Trophoblast cell (in vitro differentiated cells and primary cell): Measurements from ENCODE around the gene CRYL1.

Experiments
- DNase-seq, 2 donors: peaks; one replicate each; pipeline ENCODE4 v3.0.0-alpha.2; 2016
- H2AFZ ChIP-seq: 2 replicates; pipeline ENCODE4 v1.6.1; 2013; ENCODE audit warnings: low read length, moderate library complexity, mild to moderate bottlenecking; ENCODE audit not compliant: insufficient read depth, poor library complexity
- H2AK5ac ChIP-seq: 2 replicates; pipeline ENCODE4 v1.6.1; 2013; ENCODE audit warnings: mild to moderate bottlenecking, low read length
- H2BK120ac ChIP-seq: 2 replicates; pipeline ENCODE4 v1.6.1; 2013; ENCODE audit warnings: low read length, mild to moderate bottlenecking, moderate library complexity; ENCODE audit not compliant: insufficient read depth, poor library complexity
- H2BK12ac ChIP-seq: 2 replicates; pipeline ENCODE4 v1.6.1; 2013; ENCODE audit warnings: mild to moderate bottlenecking, low read length, moderate library complexity
- H2BK5ac ChIP-seq: 2 replicates; pipeline ENCODE4 v1.6.1; 2013; ENCODE audit warnings: low read length, low read depth, moderate library complexity, mild to moderate bottlenecking; ENCODE audit not compliant: poor library complexity
- H3K14ac ChIP-seq: 2 replicates; pipeline ENCODE4 v1.6.1; 2013; ENCODE audit warnings: mild to moderate bottlenecking, low read length
- H3K18ac ChIP-seq: 2 replicates; pipeline ENCODE4 v1.6.1; 2013; ENCODE audit warnings: mild to moderate bottlenecking, low read length
- H3K23ac ChIP-seq: 2 replicates; pipeline ENCODE4 v1.6.1; 2013; ENCODE audit warnings: low read length
- H3K27ac ChIP-seq: 2 replicates; pipeline ENCODE4 v1.5.1; 2013; ENCODE audit warnings: low read depth, mild to moderate bottlenecking, inconsistent platforms, low read length, moderate library complexity
- H3K27me3 ChIP-seq: 2 replicates; pipeline ENCODE4 v1.6.1; 2013; ENCODE audit warnings: inconsistent platforms, mild to moderate bottlenecking, low read length, moderate library complexity; ENCODE audit not compliant: insufficient read depth
- H3K36me3 ChIP-seq, 2 experiments: 1 replicate in 1 of 2; 2 replicates in 1 of 2; pipeline ENCODE4 v1.6.1; 2013; ENCODE audit warnings: low read length in 2 of 2, mild to moderate bottlenecking in 2 of 2, moderate library complexity in 1 of 2; ENCODE audit not compliant: insufficient read depth in 2 of 2, control insufficient read depth in 1 of 2
- H3K4ac ChIP-seq: 2 replicates; pipeline ENCODE4 v1.6.1; 2013; ENCODE audit warnings: low read depth, mild to moderate bottlenecking, low read length, moderate library complexity
- H3K4me1 ChIP-seq, 2 experiments: 1 replicate in 1 of 2; 2 replicates in 1 of 2; pipeline ENCODE4 v1.6.1; 2013; ENCODE audit warnings: low read length in 2 of 2, mild to moderate bottlenecking in 2 of 2, moderate library complexity in 1 of 2; ENCODE audit not compliant: insufficient read depth in 2 of 2, control insufficient read depth in 1 of 2
- H3K4me2 ChIP-seq: 2 replicates; pipeline ENCODE4 v1.6.1; 2013; ENCODE audit warnings: inconsistent platforms, mild to moderate bottlenecking, low read length, moderate library complexity
- H3K4me3 ChIP-seq: 2 replicates; pipeline ENCODE4 v1.5.1; 2013; ENCODE audit warnings: mild to moderate bottlenecking, low read depth, low read length, inconsistent platforms
- H3K79me1 ChIP-seq: one replicate; pipeline ENCODE4 v1.6.1; 2013; ENCODE audit warnings: low read length
- H3K79me2 ChIP-seq: 2 replicates; pipeline ENCODE4 v1.6.1; 2013; ENCODE audit warnings: low read length, mild to moderate bottlenecking; ENCODE audit not compliant: control insufficient read depth, insufficient read depth, poor library complexity
- H3K9ac ChIP-seq: 2 replicates; pipeline ENCODE4 v1.6.1; 2013; ENCODE audit warnings: mild to moderate bottlenecking, low read length
- H3K9me3 ChIP-seq: 2 replicates; pipeline ENCODE4 v1.6.1; 2013; ENCODE audit warnings: low read depth, mild to moderate bottlenecking, control low read depth, inconsistent platforms, low read length; ENCODE audit not compliant: insufficient read depth
- H4K12ac ChIP-seq: 2 replicates; pipeline ENCODE4 v1.6.1; 2013; ENCODE audit warnings: low read depth, mild to moderate bottlenecking, low read length, moderate library complexity
- H4K8ac ChIP-seq: 2 replicates; pipeline ENCODE4 v1.6.1; 2013; ENCODE audit warnings: low read depth, mild to moderate bottlenecking, low read length, moderate library complexity
- H4K91ac ChIP-seq: one replicate; pipeline ENCODE4 v1.6.1; 2013; ENCODE audit warnings: low read depth, mild to moderate bottlenecking, low read length, moderate library complexity
- WGBS: extraction: QIAGEN DNeasy Blood & Tissue Kit; methylation state at CpG from one replicate; pipeline ENCODE4 v1.1.7; 2013; ENCODE audit warnings: missing lambda C conversion rate; ENCODE audit not compliant: insufficient read length, insufficient coverage; ENCODE audit errors: extremely low coverage; 5-methylcytosine and 5-hydroxymethylcytosine counted together

The CRYL1 gene

GRCh38 chr13:20570517-20570916 is 44.9 kb upstream of the CRYL1 start:
- Histone ChIP-seq H4K91ac (no peak overlapping the region), H4K12ac (no peak overlapping the region), H3K23ac (no peak overlapping the region), H2BK5ac (no peak overlapping the region), H3K4ac (no peak overlapping the region), H2AK5ac (no peak overlapping the region), H3K4me3 (no peak overlapping the region), H4K8ac (no peak overlapping the region), H3K79me1 (peaks cover 11% of the 10 kb centered on the region), H3K4me1 (peaks cover 0 to 5% of the 10 kb centered on the region in 2 experiments), H3K36me3 (peaks cover 0 to 3% of the 10 kb centered on the region in 2 experiments), H3K9ac (no peak overlapping the region), H3K14ac (no peak overlapping the region), H2BK120ac (no peak overlapping the region), H3K4me2 (no peak overlapping the region), H2AFZ (no peak overlapping the region), H2BK12ac (no peak overlapping the region), H3K79me2 (peaks cover 6% of the 10 kb centered on the region), H3K27me3 (no peaks in the 10 kb centered on the region), H3K9me3 (no peaks in the 10 kb centered on the region), H3K18ac (no peak overlapping the region), H3K27ac (no peak overlapping the region)
- WGBS, result no CpG with 5 or more reads among the region's 1 CpG
- peak in 1 of 2 donors; percentile 18 for DNase-seq

GRCh38 chr13:20567881-20568528 is 42.3 kb upstream of the CRYL1 start:
- H4K91ac ChIP-seq, result peak overlapping the region; percentile 11
- H2BK120ac ChIP-seq, result no peak overlapping the region
- H3K27me3 ChIP-seq, result no peaks in the 10 kb centered on the region
- peaks cover 3% of the 10 kb centered on the region for H3K9me3 ChIP-seq
- H3K79me2 ChIP-seq, result peaks cover 6% of the 10 kb centered on the region
- no peak overlapping the region for H3K27ac ChIP-seq
- no peak overlapping the region for H3K4me3 ChIP-seq
- no peak overlapping the region for H4K8ac ChIP-seq
- no CpG with 5 or more reads among the region's 9 CpGs for WGBS
- no peak overlapping the region for H2BK12ac ChIP-seq
- no peaks in the 10 kb centered on the region for H3K36me3 ChIP-seq
- H3K23ac ChIP-seq, result no peak overlapping the region
- H3K79me1 ChIP-seq, result peaks cover 11% of the 10 kb centered on the region
- H2AK5ac ChIP-seq, result no peak overlapping the region
- H3K4me2 ChIP-seq, result peak overlapping the region; percentile 83
- H3K18ac ChIP-seq, result no peak overlapping the region
- no peak overlapping the region for H3K4ac ChIP-seq
- no peak overlapping the region for H2AFZ ChIP-seq
- H3K9ac ChIP-seq, result no peak overlapping the region
- H3K4me1 ChIP-seq, result peaks cover 0 to 5% of the 10 kb centered on the region in 2 experiments
- no peak for DNase-seq
- H4K12ac ChIP-seq, result no peak overlapping the region
- H2BK5ac ChIP-seq, result no peak overlapping the region
- no peak overlapping the region for H3K14ac ChIP-seq

- Histone ChIP-seq H3K4me3 (peak within 1 kb of the TSS; percentile 99), H3K14ac (peak within 1 kb of the TSS; percentile 91), H2BK120ac (peak within 1 kb of the TSS; percentile 92), H3K9me3 (peaks cover 3% of the 10 kb centered on the region), H3K9ac (peak within 1 kb of the TSS; percentile 97), H4K8ac (peak within 1 kb of the TSS; percentile 97), H3K4me2 (peak within 1 kb of the TSS; percentile 84), H3K18ac (peak within 1 kb of the TSS; percentile 99), H2BK12ac (peak within 1 kb of the TSS; percentile 94), H3K79me1 (peaks cover 11% of the 10 kb centered on the region), H2AFZ (peak within 1 kb of the TSS; percentile 99), H2BK5ac (peak within 1 kb of the TSS; percentile 95), H2AK5ac (no peak within 1 kb of the TSS), H3K4me1 (peaks cover 0 to 5% of the 10 kb centered on the region in 2 experiments), H3K36me3 (no peaks in the 10 kb centered on the region), H3K4ac (peak within 1 kb of the TSS; percentile 57), H3K79me2 (peaks cover 6% of the 10 kb centered on the region), H3K27me3 (no peaks in the 10 kb centered on the region), H3K27ac (peak within 1 kb of the TSS; percentile 99), H4K12ac (peak within 1 kb of the TSS; percentile 93), H4K91ac (peak within 1 kb of the TSS; percentile 92), H3K23ac (no peak within 1 kb of the TSS)
- whole genome bisulfite sequencing, result no CpG with 5 or more reads among the region's 74 CpGs
- peak; percentile 86 to 93 for DNase-seq
These were observed 41.5 kb upstream of the CRYL1 start, which contains the start of gene IFT88 for GRCh38 chr13:20566898-20567874. Gene IFT88, plus strand, starts transcription at chr13:20567157. Its CDS starts 7,229 bp downstream, at chr13:20574386.

- Histone ChIP-seq H2BK12ac (no peak overlapping the region), H3K4me3 (peak overlapping the region; percentile 96), H3K79me2 (peaks cover 6% of the 10 kb centered on the region), H4K12ac (peak overlapping the region; percentile 93), H3K14ac (peak overlapping the region; percentile 86), H2BK5ac (peak overlapping the region; percentile 95), H3K79me1 (peaks cover 11% of the 10 kb centered on the region), H3K27me3 (no peaks in the 10 kb centered on the region), H3K4me2 (peak overlapping the region; percentile 84), H3K4ac (peak overlapping the region; percentile 49), H3K27ac (peak overlapping the region; percentile 99), H3K4me1 (peaks cover 0 to 5% of the 10 kb centered on the region in 2 experiments), H2AFZ (peak overlapping the region; percentile 99), H3K9me3 (peaks cover 3% of the 10 kb centered on the region), H3K18ac (peak overlapping the region; percentile 94), H4K8ac (peak overlapping the region; percentile 97), H3K9ac (peak overlapping the region; percentile 94), H2BK120ac (peak overlapping the region; percentile 70), H2AK5ac (no peak overlapping the region), H3K36me3 (no peaks in the 10 kb centered on the region), H4K91ac (peak overlapping the region; percentile 92), H3K23ac (no peak overlapping the region)
- WGBS, result no CpG with 5 or more reads among the region's 21 CpGs
- DNase-seq, result peak; percentile 83 to 87
These were observed 40.8 kb upstream of the CRYL1 start for GRCh38 chr13:20566468-20566897.
